ENCODE measurements around the gene TNP1. TPM values are rescaled to one million over a fixed set of nuclear protein-coding genes. Genes with fewer than 3 reads are reported as not detected.

The TNP1 gene
- total and polyA plus RNA-seq, 3 donors from 2014 or later, result 2,101 to 8,033 (median 6,608) TPM

DNA sequence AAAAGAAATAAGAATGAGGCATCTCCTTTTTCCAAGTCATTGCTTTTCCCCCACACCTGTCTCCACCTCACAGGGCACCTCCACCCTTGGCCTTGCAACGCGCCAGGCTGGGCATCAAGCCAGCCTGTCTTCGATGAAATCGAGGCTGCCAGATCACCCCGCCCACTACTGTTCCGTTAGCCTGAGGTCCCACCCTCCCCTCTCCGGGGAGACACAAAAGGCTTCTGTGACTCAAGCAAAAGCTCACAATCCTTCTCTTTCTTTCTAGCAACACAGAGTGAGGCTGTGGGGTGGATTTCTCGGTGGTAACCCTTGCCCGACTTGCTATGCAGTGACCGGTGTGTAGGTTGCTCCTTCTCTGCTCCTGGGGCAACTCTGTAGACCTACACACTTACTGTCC, 9.9 kb downstream of the TNP1 start:
- intact Hi-C loops (cut with DNase I; ENCODE audit: low total_unique reads), result no loop called here
- Histone ChIP-seq H3K4me3 (no peak overlapping the region), H3K36me3 (ENCODE audit: low read depth, missing control alignments) (no peaks in the 10 kb centered on the region), H3K9me3 (no peaks in the 10 kb centered on the region), H3K4me1 (peaks cover 11% of the 10 kb centered on the region), H3K27me3 (no peaks in the 10 kb centered on the region), H3K27ac (peak overlapping the region; percentile 68 to 82)
- TF ChIP-seq POLR2A (IDR thresholded peaks at IDR 0.05), result no peak
- TF ChIP-seq CTCF (IDR thresholded peaks at IDR 0.05), result no peak
- 49 to 63% methylated on average over 10 of the region's 10 CpGs for WGBS, 2 donors
- DNase-seq, result peak; percentile 92

DNA sequence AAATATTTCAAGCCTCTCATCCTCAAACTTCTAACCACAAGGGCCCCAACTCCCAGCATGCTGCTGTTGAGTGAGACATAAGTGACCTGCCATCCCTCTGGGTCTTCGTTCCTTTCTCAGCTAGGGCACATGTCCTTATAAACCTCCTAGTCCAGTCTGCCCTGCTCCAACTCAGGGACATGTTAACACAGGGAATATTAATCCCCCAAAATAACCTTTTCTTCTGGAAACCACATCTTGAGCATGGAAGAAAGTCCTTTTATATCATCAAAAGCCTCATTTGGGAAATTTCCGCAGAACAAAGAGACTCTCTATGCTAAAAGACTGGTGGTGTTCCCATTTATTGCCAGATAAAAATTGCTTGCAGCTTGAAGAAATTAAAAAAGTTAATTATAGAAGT, 14.4 kb downstream of the TNP1 start:
- 72 to 78% methylated on average over 2 of the region's 2 CpGs for WGBS, 2 donors
- Histone ChIP-seq H3K27me3 (no peaks in the 10 kb centered on the region), H3K4me3 (no peak overlapping the region), H3K36me3 (ENCODE audit: low read depth, missing control alignments) (no peaks in the 10 kb centered on the region), H3K27ac (no peak overlapping the region), H3K4me1 (peaks cover 12% of the 10 kb centered on the region), H3K9me3 (no peaks in the 10 kb centered on the region)
- TF ChIP-seq CTCF (IDR thresholded peaks at IDR 0.05) (no peak), POLR2A (IDR thresholded peaks at IDR 0.05) (no peak)
- no peak for DNase-seq
- intact Hi-C loops (cut with DNase I; ENCODE audit: low total_unique reads), result no loop called here

GRCh38 chr2:216842636-216843035, 17.2 kb downstream of the TNP1 start:
- intact Hi-C loops (cut with DNase I; ENCODE audit: low total_unique reads), result no loop called here
- H3K27me3 ChIP-seq, result no peaks in the 10 kb centered on the region
- TF ChIP-seq CTCF (IDR thresholded peaks at IDR 0.05), result no peak
- TF ChIP-seq POLR2A (IDR thresholded peaks at IDR 0.05), result no peak
- no peaks in the 10 kb centered on the region for H3K9me3 ChIP-seq
- DNase-seq, result peak; percentile 39
- no peak overlapping the region for H3K4me3 ChIP-seq
- 51 to 66% methylated on average over 10 of the region's 10 CpGs for WGBS, 2 donors
- H3K27ac ChIP-seq, result no peak overlapping the region
- H3K36me3 ChIP-seq (ENCODE audit: low read depth, missing control alignments), result no peaks in the 10 kb centered on the region
- peaks cover 9% of the 10 kb centered on the region for H3K4me1 ChIP-seq

DNA sequence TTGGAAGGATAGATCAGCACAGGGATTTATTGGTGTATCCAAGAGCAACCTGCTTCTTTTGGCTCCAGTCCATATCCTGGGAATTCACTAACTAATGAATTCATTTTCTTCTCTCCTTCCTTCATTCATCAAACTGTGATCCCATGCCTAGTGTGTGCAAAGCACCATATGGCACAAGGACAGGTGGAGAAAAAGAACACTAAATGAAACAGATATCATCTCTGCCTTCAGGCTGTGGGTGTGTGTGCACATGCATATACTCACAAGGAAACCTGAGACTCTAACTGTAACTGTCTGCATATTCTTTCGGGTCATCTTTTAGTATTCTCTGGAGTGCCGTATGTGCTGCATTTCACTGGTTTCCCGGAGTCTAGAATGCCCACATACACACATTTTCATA, 20.2 kb downstream of the TNP1 start:
- no peaks in the 10 kb centered on the region for H3K9me3 ChIP-seq
- H3K36me3 ChIP-seq (ENCODE audit: low read depth, missing control alignments), result no peaks in the 10 kb centered on the region
- H3K4me1 ChIP-seq, result peaks cover 9% of the 10 kb centered on the region
- whole genome bisulfite sequencing, 2 donors, result 96 to 99% methylated on average over 3 of the region's 3 CpGs
- H3K4me3 ChIP-seq, result no peak overlapping the region
- H3K27ac ChIP-seq, result no peak overlapping the region
- DNase-seq, result no peak
- no peak for TF ChIP-seq POLR2A (IDR thresholded peaks at IDR 0.05)
- intact Hi-C loops (cut with DNase I; ENCODE audit: low total_unique reads), result no loop called here
- H3K27me3 ChIP-seq, result no peaks in the 10 kb centered on the region

GRCh38 chr2:216838151-216838550, 21.7 kb downstream of the TNP1 start:
- DNase-seq, result no peak

More at GRCh38 chr2:216838151-216838550, 21.7 kb downstream of the TNP1 start:
- H3K9me3 ChIP-seq, result no peaks in the 10 kb centered on the region
- peaks cover 9% of the 10 kb centered on the region for H3K4me1 ChIP-seq
- TF ChIP-seq POLR2A (IDR thresholded peaks at IDR 0.05) (no peak), CTCF (IDR thresholded peaks at IDR 0.05) (no peak)
- H3K27ac ChIP-seq, result no peak overlapping the region
- no peaks in the 10 kb centered on the region for H3K27me3 ChIP-seq
- intact Hi-C loops (cut with DNase I; ENCODE audit: low total_unique reads), result no loop called here
- H3K4me3 ChIP-seq, result no peak overlapping the region
- 43 to 48% methylated on average over 5 of the region's 5 CpGs for WGBS, 2 donors
- H3K36me3 ChIP-seq (ENCODE audit: low read depth, missing control alignments), result no peaks in the 10 kb centered on the region

Data from testis (tissue), 3 donors.